ENCODE data around the gene SEMA5A. TPM values are rescaled to one million over a fixed set of nuclear protein-coding genes. Genes with fewer than 3 reads are reported as not detected.

Gene SEMA5A
- polyA plus RNA-seq, 1 of the 3 experiments (the other 2 are of a cell fraction), result 0.58 TPM

GRCh38 chr5:9529041-9529480, 16.8 kb downstream of the SEMA5A start:
- H2AFZ ChIP-seq (ENCODE audit: low read depth), result no peak overlapping the region
- no peaks in the 10 kb centered on the region for H3K79me2 ChIP-seq (ENCODE audit: insufficient read depth)
- ChIA-PET POLR2A (no interaction called here), CTCF (interaction anchor here (1.4 kb wide), 1 partner anchor 15 kb away, joined by 5 read pairs; no protein-coding TSS in a partner anchor)
- H3K27ac ChIP-seq (ENCODE audit: low read depth in 2 of 2, low read length in 1 of 2), result no peak overlapping the region
- H3K27me3 ChIP-seq (ENCODE audit: insufficient read depth), result no peaks in the 10 kb centered on the region
- no peak for DNase-seq
- no peaks in the 10 kb centered on the region for H3F3A ChIP-seq (replicated peaks; ENCODE audit: insufficient read depth)
- H3K9me2 ChIP-seq, result no peaks in the 10 kb centered on the region
- H3K36me3 ChIP-seq (replicated peaks in 1 of 2; ENCODE audit: control insufficient read depth in 1 of 2, insufficient read depth in 2 of 2, low read length in 1 of 2), result no peaks in the 10 kb centered on the region
- no peak for TF ChIP-seq NFIC (IDR thresholded peaks at IDR 0.05; ENCODE audit: borderline replicate concordance)
- no peak for TF ChIP-seq CTCF (IDR thresholded peaks at IDR 0.05)
- no peak for TF ChIP-seq FOSL2 (IDR thresholded peaks at IDR 0.05; ENCODE audit: borderline replicate concordance, low read depth)
- no peak for TF ChIP-seq ZBTB33 (IDR thresholded peaks at IDR 0.05; ENCODE audit: borderline replicate concordance, low read depth)
- no peak for TF ChIP-seq MAX (IDR thresholded peaks at IDR 0.05; ENCODE audit: low read depth)
- TF ChIP-seq TEAD4 (IDR thresholded peaks at IDR 0.05; ENCODE audit: borderline replicate concordance, insufficient read depth), result no peak
- TF ChIP-seq MXI1 (IDR thresholded peaks at IDR 0.05; ENCODE audit: low read depth, low read length), result no peak
- H4K20me1 ChIP-seq (ENCODE audit: insufficient read depth), result no peaks in the 10 kb centered on the region
- H3K4me3 ChIP-seq (ENCODE audit: low read depth in 2 of 2, low read length in 1 of 2), result no peak overlapping the region
- H3K9me3 ChIP-seq, result no peaks in the 10 kb centered on the region
- H3K4me2 ChIP-seq, result no peak overlapping the region
- WGBS (ENCODE audit: low lambda C conversion rate), result 65% methylated on average over 2 of the region's 6 CpGs
- H3K9ac ChIP-seq, result no peak overlapping the region
- peaks cover 0 to 2% of the 10 kb centered on the region in 2 experiments; a peak in 1 of 4 replicates for H3K4me1 ChIP-seq (ENCODE audit: control insufficient read depth in 1 of 2, insufficient read depth in 2 of 2, low read depth in 1 of 2, low read length in 1 of 2)

GRCh38 chr5:9524941-9525340, 20.9 kb downstream of the SEMA5A start:
- no peak overlapping the region for H2AFZ ChIP-seq (ENCODE audit: low read depth)
- no peak overlapping the region for H3K27ac ChIP-seq (ENCODE audit: low read depth in 2 of 2, low read length in 1 of 2)
- no peaks in the 10 kb centered on the region for H4K20me1 ChIP-seq (ENCODE audit: insufficient read depth)
- H3K9ac ChIP-seq, result no peak overlapping the region
- ChIA-PET CTCF (interaction anchor here (0.9 to 1.6 kb wide), 2 partner anchors 19 to 1031 kb away, joined by 3 to 4 read pairs; no protein-coding TSS in a partner anchor), POLR2A (no interaction called here)
- no peaks in the 10 kb centered on the region for H3K4me1 ChIP-seq (ENCODE audit: control insufficient read depth in 1 of 2, insufficient read depth in 2 of 2, low read depth in 1 of 2, low read length in 1 of 2)
- 62% methylated on average over 1 of the region's 1 CpG for WGBS (ENCODE audit: low lambda C conversion rate)
- no peak overlapping the region for H3K4me3 ChIP-seq (ENCODE audit: low read depth in 2 of 2, low read length in 1 of 2)
- no peak for DNase-seq
- no peak overlapping the region for H3K4me2 ChIP-seq
- no peaks in the 10 kb centered on the region for H3K27me3 ChIP-seq (ENCODE audit: insufficient read depth)
- H3F3A ChIP-seq (replicated peaks; ENCODE audit: insufficient read depth), result no peaks in the 10 kb centered on the region
- no peaks in the 10 kb centered on the region for H3K79me2 ChIP-seq (ENCODE audit: insufficient read depth)
- no peaks in the 10 kb centered on the region for H3K9me2 ChIP-seq
- no peaks in the 10 kb centered on the region for H3K9me3 ChIP-seq
- H3K36me3 ChIP-seq (replicated peaks in 1 of 2; ENCODE audit: control insufficient read depth in 1 of 2, insufficient read depth in 2 of 2, low read length in 1 of 2), result no peaks in the 10 kb centered on the region
- TF ChIP-seq RAD21 (IDR thresholded peaks at IDR 0.05; ENCODE audit: low read length) (no peak), ELF1 (IDR thresholded peaks at IDR 0.05) (no peak), CTCF (IDR thresholded peaks at IDR 0.05) (no peak), EP300 (IDR thresholded peaks at IDR 0.05; ENCODE audit: borderline replicate concordance in 1 of 2, low read depth in 1 of 2, low read length in 1 of 2) (no peak), IRF3 (IDR thresholded peaks at IDR 0.05; ENCODE audit: low read depth, low read length) (no peak), MXI1 (IDR thresholded peaks at IDR 0.05; ENCODE audit: low read depth, low read length) (no peak), RCOR1 (IDR thresholded peaks at IDR 0.05; ENCODE audit: low read length) (no peak), USF2 (IDR thresholded peaks at IDR 0.05; ENCODE audit: borderline replicate concordance, low read depth, low read length) (no peak), MEF2A (IDR thresholded peaks at IDR 0.05; ENCODE audit: borderline replicate concordance, low read depth) (no peak), SIN3A (IDR thresholded peaks at IDR 0.05; ENCODE audit: borderline replicate concordance, low read depth, low read length) (no peak), GABPA (IDR thresholded peaks at IDR 0.05; ENCODE audit: low read depth) (no peak), POLR2AphosphoS5 (IDR thresholded peaks at IDR 0.05; ENCODE audit: low read depth, low read length) (no peak), PBX3 (IDR thresholded peaks at IDR 0.05) (no peak)
